NB4 (cell line): ENCODE measurements around the gene PTPRG.

Experiments used
- DNase-seq: peaks from one replicate; pipeline ENCODE4 v3.0.0; 2010; ENCODE audit warnings: low read depth
- H3K4me3 ChIP-seq: one replicate; pipeline ENCODE4 v1.5.1; 2011; ENCODE audit warnings: mild to moderate bottlenecking, low read depth, low read length, moderate library complexity
- CTCF ChIP-seq: IDR thresholded peaks from one replicate; pipeline ENCODE4 v1.5.1; 2012; ENCODE audit warnings: low read depth, low read length
- MAX ChIP-seq: IDR thresholded peaks from 2 replicates; pipeline ENCODE4 v1.6.1; 2011; ENCODE audit warnings: low read depth, low read length
- MYC ChIP-seq: IDR thresholded peaks from 2 replicates; pipeline ENCODE4 v1.6.1; 2011; ENCODE audit warnings: low read depth, low read length
- POLR2A ChIP-seq: IDR thresholded peaks from 2 replicates; pipeline ENCODE4 v1.6.1; 2011; ENCODE audit warnings: mild to moderate bottlenecking; ENCODE audit not compliant: insufficient read length; ENCODE audit errors: extremely low read depth

PTPRG gene

GRCh38 chr3:61806810-61807209 lies 245.4 kb downstream of the PTPRG start:
- DNase-seq: no peak
- TF ChIP-seq MAX (no peak), POLR2A (no peak), CTCF (no peak), MYC (no peak)
- H3K4me3 ChIP-seq: no peak overlapping the region

- no peak for DNase-seq
- no peak overlapping the region for H3K4me3 ChIP-seq
- TF ChIP-seq MYC: no peak
These were observed 246.5 kb downstream of the PTPRG start for GRCh38 chr3:61807865-61808276.

GRCh38 chr3:61808526-61808925 lies 247.2 kb downstream of the PTPRG start:
- DNase-seq: no peak
- TF ChIP-seq CTCF: no peak
- H3K4me3 ChIP-seq: no peak overlapping the region

- DNase-seq: no peak
- TF ChIP-seq CTCF (no peak), MYC (no peak), MAX (no peak), POLR2A (no peak)
- no peak overlapping the region for H3K4me3 ChIP-seq
These were observed 247.6 kb downstream of the PTPRG start for GRCh38 chr3:61808999-61809398.

GRCh38 chr3:61809879-61810278 lies 248.5 kb downstream of the PTPRG start:
- no peak for DNase-seq
- H3K4me3 ChIP-seq: no peak overlapping the region
- TF ChIP-seq CTCF (no peak), POLR2A (no peak), MAX (no peak), MYC (no peak)

GRCh38 chr3:61810953-61811497 lies 249.7 kb downstream of the PTPRG start:
- DNase-seq: no peak
- H3K4me3 ChIP-seq: no peak overlapping the region
- TF ChIP-seq MAX (no peak), CTCF (no peak), MYC (no peak), POLR2A (no peak)

GRCh38 chr3:61811652-61812051 lies 250.3 kb downstream of the PTPRG start:
- DNase-seq: no peak
- TF ChIP-seq MYC: no peak
- TF ChIP-seq MAX: no peak
- no peak for TF ChIP-seq POLR2A
- no peak for TF ChIP-seq CTCF
- H3K4me3 ChIP-seq: no peak overlapping the region
